ENCODE data around the gene GRK5. TPM values are rescaled to one million over a fixed set of nuclear protein-coding genes. Genes with fewer than 3 reads are reported as not detected.

The GRK5 gene
- total RNA-seq, 1 experiment from 2014 or later = 2.3 TPM

DNA sequence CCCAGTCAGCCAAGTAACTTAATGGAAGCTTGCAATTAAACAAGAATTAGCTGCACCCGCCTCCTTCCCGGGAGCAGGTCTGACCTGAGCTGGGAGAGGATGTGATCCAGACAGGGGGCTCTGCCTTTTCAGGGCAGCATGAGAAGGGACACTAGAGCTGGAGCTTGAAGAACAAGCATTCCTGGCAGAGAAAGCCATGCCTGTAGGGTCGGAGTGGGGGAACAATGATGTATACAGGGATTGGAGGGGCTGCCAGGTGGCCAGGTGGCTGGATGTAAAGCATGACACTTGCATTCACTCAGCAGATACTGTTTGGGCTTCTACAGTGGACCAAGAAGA, 112.5 kb downstream of the GRK5 start:
- H3K9me3 Mint-ChIP-seq = peaks cover 10% of the 10 kb centered on the region
- H3K27me3 Mint-ChIP-seq (ENCODE audit: low read depth) = no peaks in the 10 kb centered on the region
- TF ChIP-seq KAT7 (CRISPR knock-in tag; IDR thresholded peaks at IDR 0.05; ENCODE audit: borderline replicate concordance) = no peak
- no peak for TF ChIP-seq ZNF138 (CRISPR knock-in tag; conservative IDR thresholded peaks at IDR 0.05)
- no peak for TF ChIP-seq FOXJ3 (CRISPR knock-in tag; IDR thresholded peaks at IDR 0.05; ENCODE audit: borderline replicate concordance)
- TF ChIP-seq TCF7 (CRISPR knock-in tag; IDR thresholded peaks at IDR 0.05; ENCODE audit: low read depth) = no peak
- TF ChIP-seq, protein P1, sequence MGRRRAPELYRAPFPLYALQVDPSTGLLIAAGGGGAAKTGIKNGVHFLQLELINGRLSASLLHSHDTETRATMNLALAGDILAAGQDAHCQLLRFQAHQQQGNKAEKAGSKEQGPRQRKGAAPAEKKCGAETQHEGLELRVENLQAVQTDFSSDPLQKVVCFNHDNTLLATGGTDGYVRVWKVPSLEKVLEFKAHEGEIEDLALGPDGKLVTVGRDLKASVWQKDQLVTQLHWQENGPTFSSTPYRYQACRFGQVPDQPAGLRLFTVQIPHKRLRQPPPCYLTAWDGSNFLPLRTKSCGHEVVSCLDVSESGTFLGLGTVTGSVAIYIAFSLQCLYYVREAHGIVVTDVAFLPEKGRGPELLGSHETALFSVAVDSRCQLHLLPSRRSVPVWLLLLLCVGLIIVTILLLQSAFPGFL (CRISPR knock-in tag; IDR thresholded peaks at IDR 0.05; ENCODE audit: borderline replicate concordance) = no peak
- TF ChIP-seq, protein P2, sequence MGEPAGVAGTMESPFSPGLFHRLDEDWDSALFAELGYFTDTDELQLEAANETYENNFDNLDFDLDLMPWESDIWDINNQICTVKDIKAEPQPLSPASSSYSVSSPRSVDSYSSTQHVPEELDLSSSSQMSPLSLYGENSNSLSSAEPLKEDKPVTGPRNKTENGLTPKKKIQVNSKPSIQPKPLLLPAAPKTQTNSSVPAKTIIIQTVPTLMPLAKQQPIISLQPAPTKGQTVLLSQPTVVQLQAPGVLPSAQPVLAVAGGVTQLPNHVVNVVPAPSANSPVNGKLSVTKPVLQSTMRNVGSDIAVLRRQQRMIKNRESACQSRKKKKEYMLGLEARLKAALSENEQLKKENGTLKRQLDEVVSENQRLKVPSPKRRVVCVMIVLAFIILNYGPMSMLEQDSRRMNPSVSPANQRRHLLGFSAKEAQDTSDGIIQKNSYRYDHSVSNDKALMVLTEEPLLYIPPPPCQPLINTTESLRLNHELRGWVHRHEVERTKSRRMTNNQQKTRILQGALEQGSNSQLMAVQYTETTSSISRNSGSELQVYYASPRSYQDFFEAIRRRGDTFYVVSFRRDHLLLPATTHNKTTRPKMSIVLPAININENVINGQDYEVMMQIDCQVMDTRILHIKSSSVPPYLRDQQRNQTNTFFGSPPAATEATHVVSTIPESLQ (CRISPR knock-in tag; IDR thresholded peaks at IDR 0.05) = no peak
- TF ChIP-seq, protein P3, sequence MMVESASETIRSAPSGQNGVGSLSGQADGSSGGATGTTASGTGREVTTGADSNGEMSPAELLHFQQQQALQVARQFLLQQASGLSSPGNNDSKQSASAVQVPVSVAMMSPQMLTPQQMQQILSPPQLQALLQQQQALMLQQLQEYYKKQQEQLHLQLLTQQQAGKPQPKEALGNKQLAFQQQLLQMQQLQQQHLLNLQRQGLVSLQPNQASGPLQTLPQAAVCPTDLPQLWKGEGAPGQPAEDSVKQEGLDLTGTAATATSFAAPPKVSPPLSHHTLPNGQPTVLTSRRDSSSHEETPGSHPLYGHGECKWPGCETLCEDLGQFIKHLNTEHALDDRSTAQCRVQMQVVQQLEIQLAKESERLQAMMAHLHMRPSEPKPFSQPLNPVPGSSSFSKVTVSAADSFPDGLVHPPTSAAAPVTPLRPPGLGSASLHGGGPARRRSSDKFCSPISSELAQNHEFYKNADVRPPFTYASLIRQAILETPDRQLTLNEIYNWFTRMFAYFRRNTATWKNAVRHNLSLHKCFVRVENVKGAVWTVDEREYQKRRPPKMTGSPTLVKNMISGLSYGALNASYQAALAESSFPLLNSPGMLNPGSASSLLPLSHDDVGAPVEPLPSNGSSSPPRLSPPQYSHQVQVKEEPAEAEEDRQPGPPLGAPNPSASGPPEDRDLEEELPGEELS (CRISPR knock-in tag; IDR thresholded peaks at IDR 0.05) = no peak
- no peak for TF ChIP-seq EMX1 (CRISPR knock-in tag; IDR thresholded peaks at IDR 0.05)
- TF ChIP-seq, protein P4, sequence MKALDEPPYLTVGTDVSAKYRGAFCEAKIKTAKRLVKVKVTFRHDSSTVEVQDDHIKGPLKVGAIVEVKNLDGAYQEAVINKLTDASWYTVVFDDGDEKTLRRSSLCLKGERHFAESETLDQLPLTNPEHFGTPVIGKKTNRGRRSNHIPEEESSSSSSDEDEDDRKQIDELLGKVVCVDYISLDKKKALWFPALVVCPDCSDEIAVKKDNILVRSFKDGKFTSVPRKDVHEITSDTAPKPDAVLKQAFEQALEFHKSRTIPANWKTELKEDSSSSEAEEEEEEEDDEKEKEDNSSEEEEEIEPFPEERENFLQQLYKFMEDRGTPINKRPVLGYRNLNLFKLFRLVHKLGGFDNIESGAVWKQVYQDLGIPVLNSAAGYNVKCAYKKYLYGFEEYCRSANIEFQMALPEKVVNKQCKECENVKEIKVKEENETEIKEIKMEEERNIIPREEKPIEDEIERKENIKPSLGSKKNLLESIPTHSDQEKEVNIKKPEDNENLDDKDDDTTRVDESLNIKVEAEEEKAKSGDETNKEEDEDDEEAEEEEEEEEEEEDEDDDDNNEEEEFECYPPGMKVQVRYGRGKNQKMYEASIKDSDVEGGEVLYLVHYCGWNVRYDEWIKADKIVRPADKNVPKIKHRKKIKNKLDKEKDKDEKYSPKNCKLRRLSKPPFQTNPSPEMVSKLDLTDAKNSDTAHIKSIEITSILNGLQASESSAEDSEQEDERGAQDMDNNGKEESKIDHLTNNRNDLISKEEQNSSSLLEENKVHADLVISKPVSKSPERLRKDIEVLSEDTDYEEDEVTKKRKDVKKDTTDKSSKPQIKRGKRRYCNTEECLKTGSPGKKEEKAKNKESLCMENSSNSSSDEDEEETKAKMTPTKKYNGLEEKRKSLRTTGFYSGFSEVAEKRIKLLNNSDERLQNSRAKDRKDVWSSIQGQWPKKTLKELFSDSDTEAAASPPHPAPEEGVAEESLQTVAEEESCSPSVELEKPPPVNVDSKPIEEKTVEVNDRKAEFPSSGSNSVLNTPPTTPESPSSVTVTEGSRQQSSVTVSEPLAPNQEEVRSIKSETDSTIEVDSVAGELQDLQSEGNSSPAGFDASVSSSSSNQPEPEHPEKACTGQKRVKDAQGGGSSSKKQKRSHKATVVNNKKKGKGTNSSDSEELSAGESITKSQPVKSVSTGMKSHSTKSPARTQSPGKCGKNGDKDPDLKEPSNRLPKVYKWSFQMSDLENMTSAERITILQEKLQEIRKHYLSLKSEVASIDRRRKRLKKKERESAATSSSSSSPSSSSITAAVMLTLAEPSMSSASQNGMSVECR (CRISPR knock-in tag; IDR thresholded peaks at IDR 0.05; ENCODE audit: borderline replicate concordance) = no peak
- no peak for TF ChIP-seq SMAD4 (CRISPR knock-in tag; IDR thresholded peaks at IDR 0.05)
- TF ChIP-seq GABPB1 (CRISPR knock-in tag; IDR thresholded peaks at IDR 0.05) = no peak
- no peak for TF ChIP-seq MXD4 (CRISPR knock-in tag; IDR thresholded peaks at IDR 0.05; ENCODE audit: borderline replicate concordance)
- no peak for TF ChIP-seq ETV6 (CRISPR knock-in tag; IDR thresholded peaks at IDR 0.05)
- TF ChIP-seq, protein P5, sequence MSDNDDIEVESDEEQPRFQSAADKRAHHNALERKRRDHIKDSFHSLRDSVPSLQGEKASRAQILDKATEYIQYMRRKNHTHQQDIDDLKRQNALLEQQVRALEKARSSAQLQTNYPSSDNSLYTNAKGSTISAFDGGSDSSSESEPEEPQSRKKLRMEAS (CRISPR knock-in tag; IDR thresholded peaks at IDR 0.05) = no peak
- no peak overlapping the region for H3K4me3 Mint-ChIP-seq
- DNase-seq (ENCODE audit: low spot score) (no peak), ATAC-seq (no peak)
- peaks cover 42% of the 10 kb centered on the region for H3K4me1 Mint-ChIP-seq
- ChIA-PET CTCF (interaction anchor here (1.6 kb wide), 1 partner anchor 113 kb away, joined by 6 read pairs; the partner anchor contains the start of gene GRK5), POLR2A (interaction anchor here (0.6 kb wide), 1 partner anchor 232 kb away, joined by 4 read pairs; no protein-coding TSS in a partner anchor)
- H3K27ac Mint-ChIP-seq = no peak overlapping the region
- H3K36me3 Mint-ChIP-seq = peaks cover 7% of the 10 kb centered on the region

DNA sequence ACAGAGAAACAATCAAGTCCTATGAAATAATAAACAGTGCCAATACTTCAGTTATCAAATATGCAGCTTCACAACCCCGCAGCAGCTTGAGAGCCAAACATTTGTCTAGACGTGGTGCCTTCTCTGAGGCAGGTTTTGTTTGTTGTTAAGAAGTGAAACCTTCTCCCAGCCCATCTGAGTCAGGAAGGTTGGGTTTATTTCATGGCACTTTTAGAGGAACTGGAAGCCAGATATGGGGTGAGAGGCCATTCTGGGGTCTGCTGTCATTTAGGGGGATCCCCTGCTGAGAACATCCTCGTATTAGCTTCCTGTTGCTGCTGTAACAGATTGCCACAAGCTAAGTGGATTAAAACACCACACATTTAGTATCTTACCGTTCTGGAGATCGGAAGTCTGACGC, 113.6 kb downstream of the GRK5 start:
- DNase-seq (ENCODE audit: low spot score) = no peak
- H3K27me3 Mint-ChIP-seq (ENCODE audit: low read depth) = no peaks in the 10 kb centered on the region
- TF ChIP-seq ZNF416 (CRISPR knock-in tag; IDR thresholded peaks at IDR 0.05) (no peak), SP1 (CRISPR knock-in tag; conservative IDR thresholded peaks at IDR 0.05) (no peak), TP53 (CRISPR knock-in tag; IDR thresholded peaks at IDR 0.05) (no peak), ESRRA (CRISPR knock-in tag; IDR thresholded peaks at IDR 0.05; ENCODE audit: borderline replicate concordance) (no peak), FOXP1 (CRISPR knock-in tag; IDR thresholded peaks at IDR 0.05; ENCODE audit: borderline replicate concordance) (no peak), ZNF121 (CRISPR knock-in tag; IDR thresholded peaks at IDR 0.05) (no peak)
- TF ChIP-seq, protein P6, sequence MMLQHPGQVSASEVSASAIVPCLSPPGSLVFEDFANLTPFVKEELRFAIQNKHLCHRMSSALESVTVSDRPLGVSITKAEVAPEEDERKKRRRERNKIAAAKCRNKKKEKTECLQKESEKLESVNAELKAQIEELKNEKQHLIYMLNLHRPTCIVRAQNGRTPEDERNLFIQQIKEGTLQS (CRISPR knock-in tag; conservative IDR thresholded peaks at IDR 0.05) = no peak
- TF ChIP-seq, protein P7, sequence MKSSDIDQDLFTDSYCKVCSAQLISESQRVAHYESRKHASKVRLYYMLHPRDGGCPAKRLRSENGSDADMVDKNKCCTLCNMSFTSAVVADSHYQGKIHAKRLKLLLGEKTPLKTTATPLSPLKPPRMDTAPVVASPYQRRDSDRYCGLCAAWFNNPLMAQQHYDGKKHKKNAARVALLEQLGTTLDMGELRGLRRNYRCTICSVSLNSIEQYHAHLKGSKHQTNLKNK (CRISPR knock-in tag; IDR thresholded peaks at IDR 0.05) = no peak
- TF ChIP-seq, protein P3 (CRISPR knock-in tag; IDR thresholded peaks at IDR 0.05) = no peak

More for the DNA sequence above, 113.6 kb downstream of the GRK5 start:
- ATAC-seq = no peak
- Mint-ChIP-seq H3K36me3 (peaks cover 7% of the 10 kb centered on the region), H3K27ac (no peak overlapping the region), H3K4me1 (peaks cover 32% of the 10 kb centered on the region), H3K4me3 (no peak overlapping the region), H3K9me3 (peaks cover 10% of the 10 kb centered on the region)
- POLR2A ChIA-PET = no interaction called here
- CTCF ChIA-PET = interaction anchor here (1.6 kb wide), 1 partner anchor 114 kb away, joined by 6 read pairs; the partner anchor contains the start of gene GRK5
